Heart left ventricle (tissue), 16 donors: ENCODE results near the gene ARMC5. TPM values are rescaled to one million over a fixed set of nuclear protein-coding genes. Genes with fewer than 3 reads are reported as not detected.
A peak's percentile ranks its signal among the peaks of the same experiment; 100 is the strongest.

Source experiments
- ATAC-seq, 4 donors: fragments of 200-7000 bp; cut with Tn5 transposase; one replicate each; pipeline ENCODE4 v1.9.1; 2020 to 2022; ENCODE audit warnings: moderate library complexity in 4 of 4, mild to moderate bottlenecking in 3 of 4, moderate number of reproducible peaks in 1 of 4
- DNase-seq, 5 donors: peaks; one replicate each; pipeline ENCODE4 v3.0.0-alpha.2; 2020
- H3K27ac ChIP-seq, 12 donors: fragments of 200-600 bp; sonication (generic) in 4 of 12; one replicate each; pipeline versions ENCODE4 v1.5.0 to v1.8.0; 2016 to 2022; ENCODE audit warnings: mild to moderate bottlenecking in 2 of 12
- H3K27me3 ChIP-seq, 9 donors: fragments of 200-600 bp; sonication (generic) in 2 of 9; one replicate each; pipeline versions ENCODE4 v1.5.1 to v1.8.0; 2016 to 2022; ENCODE audit warnings: mild to moderate bottlenecking in 3 of 9
- H3K36me3 ChIP-seq, 9 donors: fragments of 200-600 bp; sonication (generic) in 2 of 9; one replicate each; pipeline versions ENCODE4 v1.5.0 to v1.8.0; 2018 to 2022; ENCODE audit warnings: mild to moderate bottlenecking in 2 of 9
- H3K4me1 ChIP-seq, 12 donors: fragments of 200-600 bp; sonication (generic) in 4 of 12; one replicate each; pipeline versions ENCODE4 v1.5.0 to v1.8.0; 2016 to 2022; ENCODE audit warnings: mild to moderate bottlenecking in 3 of 12
- H3K4me3 ChIP-seq, 12 donors: fragments of 200-600 bp; sonication (generic) in 4 of 12; one replicate each; pipeline versions ENCODE4 v1.5.0 to v1.8.0; 2017 to 2022; ENCODE audit warnings: mild to moderate bottlenecking in 9 of 12, moderate library complexity in 4 of 12
- H3K9me3 ChIP-seq, 12 donors: fragments of 200-600 bp; sonication (generic) in 4 of 12; one replicate each; pipeline versions ENCODE4 v1.5.0 to v1.8.0; 2016 to 2022; ENCODE audit warnings: mild to moderate bottlenecking in 1 of 12
- CTCF ChIP-seq, 12 donors: fragments of 200-600 bp; sonication (generic) in 4 of 12; IDR thresholded peaks; one replicate each; pipeline versions ENCODE4 v1.5.0 to v1.8.0; 2018 to 2022; ENCODE audit warnings: antibody characterized with exemption in 12 of 12, mild to moderate bottlenecking in 5 of 12
- POLR2A ChIP-seq, 2 donors: fragments of 450-650 bp; IDR thresholded peaks; one replicate each; pipeline ENCODE4 v1.6.1; 2017; ENCODE audit warnings: antibody characterized with exemption in 2 of 2, mild to moderate bottlenecking in 2 of 2, moderate library complexity in 2 of 2
- WGBS, 4 donors: extraction: QIAGEN DNeasy Blood & Tissue Kit in 2 of 4; methylation state at CpG; one replicate each; pipeline versions ENCODE4 v1.1.5 to v1.1.7; 2013 to 2018; 5-methylcytosine and 5-hydroxymethylcytosine counted together
- intact Hi-C, 10 donors: fragments of 100-400 bp; cut with DNase I; formaldehyde crosslinking; loops; one replicate each; pipeline versions ENCODE4 v1.11.1 to v1.14.2; 2022
- polyA plus RNA-seq, 2 donors: library from polyadenylated mRNA; stranded (reverse); fragments of 200-250 nt; gene quantifications; one replicate each; pipeline ENCODE4 v1.2.3, GENCODE V29; 2013
- total RNA-seq, 9 donors: library from RNA; depleted of rRNA in 2 of 9; stranded (reverse); fragments of >200 nt in 2 of 9; fragmentation: NEBNext Ultra II Directional in 3 of 9; extraction: Animal tissue kit (Norgen Biotek cat#: 25700) in 3 of 9; gene quantifications; one replicate each; pipeline versions ENCODE4 v1.1.0 to v1.2.4, GENCODE V29; 2016 to 2023
- donor health status: ischemic (EF 13 %, LVEDD 7.1; RV severe dilation, severe dysfunction).
- donor health status: healthy with polysubstance abuse.
- donor health status: DM: no; HTN: yes; CAD: no.
- donor health status: DM: no; HTN: no; CAD: no.
- donor health status: ischemic (EF 25% LVEDD 6.9; RV normal size, moderate dysfunction).
- donor health status: ischemic (EF 25% LVEDD 5.7; RV mildly dilated, moderate dysfunction).
- donor health status: healthy.
- donor health status: DM: yes; HTN: yes; CAD: no.
- donor health status: ischemic (EF 35%, LVEDD 5.7; RV mildly dilated, moderate dysfunction).
- donor health status: nonischemic (EF 11% LVEDD 7.7; RV severe dilation, severe dysfunction).
- donor health status: DM: yes; HTN: yes; CAD: no.
- donor health status: PGD.
- donor health status: ischemic (EF 29% LVEDD 5.4; RV normal size, mild dysfunction).
- donor health status: nonischemic (EF 23%, LVEDD 6.1; RV moderate dilation, normal function).

The ARMC5 gene
- total and polyA plus RNA-seq, 11 donors = 4.1 to 9.2 (median 6.6) TPM

- TF ChIP-seq CTCF (IDR thresholded peaks at IDR 0.05) = no peak
- TF ChIP-seq POLR2A (IDR thresholded peaks at IDR 0.05) = no peak
- DNase-seq (no peak), ATAC-seq (peak in 2 of 4 donors; percentile 25 to 38)
- Histone ChIP-seq H3K36me3 (peaks cover 0 to 10% (median 0%) of the 10 kb centered on the region in 9 donors), H3K4me1 (peaks cover 0 to 56% (median 13%) of the 10 kb centered on the region in 12 donors), H3K27me3 (no peaks in the 10 kb centered on the region), H3K27ac (peak overlapping the region; percentile 86 to 100 (median 95)), H3K4me3 (peak overlapping the region in 5 of 12 donors; percentile 59 to 72 (median 63)), H3K9me3 (no peaks in the 10 kb centered on the region)
- WGBS, 4 donors = 43 to 49% (median 46%) methylated on average over 7 of the region's 7 CpGs
- intact Hi-C loops = loop anchor here in 1 of 10 donors (10.0 kb wide), 1 partner anchor 234 kb away; no protein-coding TSS in a partner anchor
Observed at GRCh38 chr16:31428638-31429247, 30.6 kb upstream of the ARMC5 start.

- H3K36me3 ChIP-seq = peaks cover 0 to 10% (median 0%) of the 10 kb centered on the region in 9 donors
- no peaks in the 10 kb centered on the region for H3K27me3 ChIP-seq
- TF ChIP-seq POLR2A (IDR thresholded peaks at IDR 0.05) (no peak), CTCF (IDR thresholded peaks at IDR 0.05) (no peak)
- H3K4me1 ChIP-seq = peaks cover 0 to 56% (median 13%) of the 10 kb centered on the region in 12 donors
- peak overlapping the region; percentile 86 to 100 (median 95) for H3K27ac ChIP-seq
- H3K4me3 ChIP-seq = peak overlapping the region in 2 of 12 donors; percentile 7 to 63
- 8 to 19% (median 10%) methylated on average over 1 of the region's 1 CpG for WGBS, 4 donors
- no peaks in the 10 kb centered on the region for H3K9me3 ChIP-seq
- intact Hi-C loops = loop anchor here in 1 of 10 donors (10.0 kb wide), 1 partner anchor 235 kb away; no protein-coding TSS in a partner anchor
- peak in 4 of 5 donors; percentile 44 to 62 (median 48) for DNase-seq
- peak; percentile 53 to 81 (median 62) for ATAC-seq
Observed at GRCh38 chr16:31429314-31429713, 30.0 kb upstream of the ARMC5 start.

- WGBS, 4 donors = 57 to 74% (median 64%) methylated on average over 3 of the region's 3 CpGs
- ATAC-seq = peak in 1 of 4 donors; percentile 34
- H3K9me3 ChIP-seq = no peaks in the 10 kb centered on the region
- peaks cover 0 to 56% (median 13%) of the 10 kb centered on the region in 12 donors for H3K4me1 ChIP-seq
- no peaks in the 10 kb centered on the region for H3K27me3 ChIP-seq
- peak overlapping the region; percentile 86 to 100 (median 95) for H3K27ac ChIP-seq
- peaks cover 0 to 10% (median 0%) of the 10 kb centered on the region in 9 donors for H3K36me3 ChIP-seq
- no peak for TF ChIP-seq POLR2A (IDR thresholded peaks at IDR 0.05)
- TF ChIP-seq CTCF (IDR thresholded peaks at IDR 0.05) = no peak
- H3K4me3 ChIP-seq = no peak overlapping the region
- no peak for DNase-seq
- intact Hi-C loops = loop anchor here in 1 of 10 donors (10.0 kb wide), 1 partner anchor 235 kb away; no protein-coding TSS in a partner anchor
Observed at GRCh38 chr16:31429796-31430195, 29.5 kb upstream of the ARMC5 start.

- no peaks in the 10 kb centered on the region for H3K9me3 ChIP-seq
- TF ChIP-seq CTCF (IDR thresholded peaks at IDR 0.05) (no peak), POLR2A (IDR thresholded peaks at IDR 0.05) (no peak)
- peaks cover 0 to 8% (median 0%) of the 10 kb centered on the region in 9 donors for H3K36me3 ChIP-seq
- DNase-seq (no peak), ATAC-seq (no peak)
- peaks cover 0 to 52% (median 13%) of the 10 kb centered on the region in 12 donors for H3K4me1 ChIP-seq
- no peaks in the 10 kb centered on the region for H3K27me3 ChIP-seq
- intact Hi-C loops = no loop called here
- H3K27ac ChIP-seq = peak overlapping the region; percentile 86 to 100 (median 95)
- 46 to 53% (median 50%) methylated on average over 5 of the region's 5 CpGs for WGBS, 4 donors
- no peak overlapping the region for H3K4me3 ChIP-seq
Observed at GRCh38 chr16:31430380-31431052, 28.8 kb upstream of the ARMC5 start.
